GM18505 (cell line): Measurements from ENCODE around the gene HLA-F.

Source experiments
- ATAC-seq: cut with Tn5 transposase; IDR thresholded peaks from one replicate; pipeline ENCODE4 v1.9.1; 2021; ENCODE audit not compliant: unreplicated experiment
- POLR2A ChIP-seq: IDR thresholded peaks from 4 replicates; pipeline ENCODE4 v1.6.1; 2011; ENCODE audit warnings: borderline replicate concordance; ENCODE audit not compliant: insufficient read depth, insufficient read length; ENCODE audit errors: extremely low read depth

The HLA-F gene

GRCh38 chr6:29752451-29753308, 29.4 kb downstream of the HLA-F start:
- peak; percentile 67 for ATAC-seq
- TF ChIP-seq POLR2A = peak; percentile 46

GRCh38 chr6:29753309-29753644, 30.0 kb downstream of the HLA-F start:
- ATAC-seq = no peak
- TF ChIP-seq POLR2A = no peak

GRCh38 chr6:29755295-29755871, 32.1 kb downstream of the HLA-F start:
- no peak for ATAC-seq
- no peak for TF ChIP-seq POLR2A

GRCh38 chr6:29757282-29757681, 34.0 kb downstream of the HLA-F start:
- ATAC-seq = no peak
- no peak for TF ChIP-seq POLR2A

- no peak for ATAC-seq
- TF ChIP-seq POLR2A = no peak
These were observed 34.6 kb downstream of the HLA-F start for GRCh38 chr6:29757701-29758293.

GRCh38 chr6:29758761-29759160, 35.5 kb downstream of the HLA-F start:
- TF ChIP-seq POLR2A = no peak
- ATAC-seq = no peak

- ATAC-seq = no peak
- TF ChIP-seq POLR2A = no peak
These were observed 36.2 kb downstream of the HLA-F start for GRCh38 chr6:29759457-29759856.

- no peak for TF ChIP-seq POLR2A
- no peak for ATAC-seq
These were observed 37.1 kb downstream of the HLA-F start for GRCh38 chr6:29760328-29760727.

- no peak for ATAC-seq
These were observed 38.8 kb downstream of the HLA-F start for GRCh38 chr6:29762051-29762450.

GRCh38 chr6:29762781-29763214, 39.6 kb downstream of the HLA-F start:
- TF ChIP-seq POLR2A = no peak
- ATAC-seq = no peak

More at GRCh38 chr6:29762051-29762450, 38.8 kb downstream of the HLA-F start:
- TF ChIP-seq POLR2A = no peak

- no peak for ATAC-seq
- no peak for TF ChIP-seq POLR2A
These were observed 40.5 kb downstream of the HLA-F start for GRCh38 chr6:29763491-29764289.

- no peak for TF ChIP-seq POLR2A
- ATAC-seq = no peak
These were observed 41.4 kb downstream of the HLA-F start for GRCh38 chr6:29764422-29765196.
